HFF-Myc (cell line): ENCODE results near the gene UBE2QL1.

Source experiments
- DNase-seq: peaks from one replicate; pipeline ENCODE4 v3.0.0-alpha.2; 2011; ENCODE audit warnings: low read depth; ENCODE audit errors: extremely low read depth
- H3K4me3 ChIP-seq: replicated peaks from 2 replicates; pipeline ENCODE4 v1.5.1; 2011; ENCODE audit warnings: low read depth, mild to moderate bottlenecking, control low read depth, low read length
- TF ChIP-seq, protein P1 (sequence below): IDR thresholded peaks from 2 replicates; pipeline ENCODE4 v1.5.1; 2012; ENCODE audit warnings: mild to moderate bottlenecking, low read depth, low read length, control low read depth; ENCODE audit errors: missing control alignments

UBE2QL1 gene

DNA sequence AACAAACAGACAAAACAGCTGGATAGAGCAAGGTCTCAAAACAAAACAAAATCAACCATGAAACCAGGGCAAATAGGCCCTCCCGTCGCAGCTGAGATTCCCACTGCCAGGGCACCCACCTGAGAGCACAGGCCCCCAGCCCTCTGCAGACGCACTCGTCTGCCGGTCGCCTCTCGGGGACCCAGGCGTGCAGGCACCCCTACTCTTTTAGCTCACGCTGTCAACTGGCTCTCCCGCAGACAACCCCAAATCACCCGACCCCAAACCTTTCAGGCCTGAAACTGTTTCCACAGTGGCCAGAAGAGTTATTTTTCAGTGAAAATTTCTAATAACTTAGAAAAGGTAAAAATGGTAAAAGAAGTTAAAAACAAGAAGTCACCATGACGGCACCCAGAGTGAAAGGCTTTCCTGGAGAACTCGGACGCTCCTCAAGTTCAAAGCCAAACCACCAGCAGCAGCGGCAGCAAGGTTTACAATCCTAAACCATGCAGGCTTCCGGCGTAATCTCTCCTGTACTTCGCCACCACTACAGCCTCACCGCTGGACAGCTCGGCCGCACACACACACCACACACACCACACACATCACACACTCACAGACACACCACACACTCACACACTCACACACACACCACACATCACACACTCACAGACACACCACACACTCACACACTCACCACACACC is 1.9 kb upstream of the UBE2QL1 start:
- TF ChIP-seq, protein P1, sequence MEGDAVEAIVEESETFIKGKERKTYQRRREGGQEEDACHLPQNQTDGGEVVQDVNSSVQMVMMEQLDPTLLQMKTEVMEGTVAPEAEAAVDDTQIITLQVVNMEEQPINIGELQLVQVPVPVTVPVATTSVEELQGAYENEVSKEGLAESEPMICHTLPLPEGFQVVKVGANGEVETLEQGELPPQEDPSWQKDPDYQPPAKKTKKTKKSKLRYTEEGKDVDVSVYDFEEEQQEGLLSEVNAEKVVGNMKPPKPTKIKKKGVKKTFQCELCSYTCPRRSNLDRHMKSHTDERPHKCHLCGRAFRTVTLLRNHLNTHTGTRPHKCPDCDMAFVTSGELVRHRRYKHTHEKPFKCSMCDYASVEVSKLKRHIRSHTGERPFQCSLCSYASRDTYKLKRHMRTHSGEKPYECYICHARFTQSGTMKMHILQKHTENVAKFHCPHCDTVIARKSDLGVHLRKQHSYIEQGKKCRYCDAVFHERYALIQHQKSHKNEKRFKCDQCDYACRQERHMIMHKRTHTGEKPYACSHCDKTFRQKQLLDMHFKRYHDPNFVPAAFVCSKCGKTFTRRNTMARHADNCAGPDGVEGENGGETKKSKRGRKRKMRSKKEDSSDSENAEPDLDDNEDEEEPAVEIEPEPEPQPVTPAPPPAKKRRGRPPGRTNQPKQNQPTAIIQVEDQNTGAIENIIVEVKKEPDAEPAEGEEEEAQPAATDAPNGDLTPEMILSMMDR = no peak
- H3K4me3 ChIP-seq = no peak overlapping the region
- DNase-seq = no peak

DNA sequence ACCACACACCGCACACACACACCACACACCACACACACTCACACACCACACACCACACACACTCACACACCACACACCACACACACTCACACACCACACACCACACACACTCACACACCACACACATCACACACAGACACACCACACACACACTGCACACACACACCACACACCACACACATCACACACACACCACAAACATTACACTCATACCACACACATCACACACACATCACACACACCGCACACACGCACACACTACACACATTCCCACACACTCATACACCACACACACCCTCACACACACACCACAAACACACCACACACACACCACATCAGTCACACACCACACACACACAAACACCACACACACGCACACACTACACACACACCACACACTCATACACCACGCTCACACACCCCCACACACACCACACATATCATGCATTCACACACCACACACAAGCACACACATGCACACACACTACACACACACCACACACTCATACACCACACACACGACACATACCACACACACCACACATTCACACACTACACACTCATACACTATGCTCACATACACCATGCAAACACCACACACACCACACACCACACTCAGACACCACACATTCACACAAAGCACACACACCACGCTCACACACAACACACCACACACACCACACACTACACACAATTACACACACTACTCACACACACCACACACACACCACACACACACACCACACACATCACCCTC is 1.1 kb upstream of the UBE2QL1 start:
- no peak for DNase-seq
- H3K4me3 ChIP-seq = no peak overlapping the region
- TF ChIP-seq, protein P1 = no peak

DNA sequence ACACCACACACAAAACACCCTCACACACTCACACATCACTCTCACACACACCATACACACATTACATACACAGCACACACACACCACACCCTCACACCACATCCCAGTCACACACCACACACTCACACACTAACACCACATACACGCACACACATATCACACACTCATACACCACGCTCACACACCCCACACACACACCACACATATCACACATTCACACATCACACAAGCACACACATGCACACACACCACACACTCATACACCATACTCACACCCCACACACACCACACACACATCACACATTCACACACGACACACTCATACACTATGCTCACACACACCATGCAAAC is 543 bp upstream of the UBE2QL1 start:
- DNase-seq = no peak
- TF ChIP-seq, protein P1 = no peak
- no peak overlapping the region for H3K4me3 ChIP-seq

DNA sequence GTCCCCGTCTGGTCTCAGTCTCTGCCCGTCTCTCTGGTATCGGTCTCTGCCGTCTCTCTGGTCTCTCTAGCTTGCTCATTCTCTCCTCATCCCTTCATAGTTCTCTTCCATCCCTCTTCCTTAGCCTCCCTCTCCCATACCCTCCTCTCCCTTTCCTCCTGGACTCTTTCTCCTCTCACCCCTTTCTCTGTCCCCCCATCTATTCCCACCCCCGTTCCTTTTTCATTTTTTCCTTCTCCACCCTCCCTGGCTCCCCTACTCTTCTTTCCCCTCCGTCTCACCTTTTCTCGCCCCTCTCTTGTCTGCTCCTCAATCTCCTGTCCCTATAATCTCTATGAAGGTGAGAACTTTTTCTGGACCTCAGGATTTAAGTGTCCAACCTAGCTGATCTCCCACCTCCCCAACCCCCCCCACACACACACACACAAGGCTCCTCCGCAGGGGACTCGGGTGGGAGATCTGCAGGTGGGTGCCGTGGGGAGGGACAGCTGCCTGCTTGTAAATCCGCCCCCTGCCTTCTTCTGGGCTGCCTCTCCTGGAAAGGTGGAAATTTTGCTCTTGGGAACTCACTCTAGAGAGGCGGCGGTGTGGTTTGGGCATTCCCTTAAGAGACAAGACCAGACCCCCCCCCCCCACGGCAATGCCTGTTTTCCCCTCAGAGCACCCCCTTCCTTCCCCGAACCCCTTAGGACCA is 953 bp downstream of the UBE2QL1 start:
- DNase-seq = no peak
- H3K4me3 ChIP-seq = no peak overlapping the region
- TF ChIP-seq, protein P1 = no peak

DNA sequence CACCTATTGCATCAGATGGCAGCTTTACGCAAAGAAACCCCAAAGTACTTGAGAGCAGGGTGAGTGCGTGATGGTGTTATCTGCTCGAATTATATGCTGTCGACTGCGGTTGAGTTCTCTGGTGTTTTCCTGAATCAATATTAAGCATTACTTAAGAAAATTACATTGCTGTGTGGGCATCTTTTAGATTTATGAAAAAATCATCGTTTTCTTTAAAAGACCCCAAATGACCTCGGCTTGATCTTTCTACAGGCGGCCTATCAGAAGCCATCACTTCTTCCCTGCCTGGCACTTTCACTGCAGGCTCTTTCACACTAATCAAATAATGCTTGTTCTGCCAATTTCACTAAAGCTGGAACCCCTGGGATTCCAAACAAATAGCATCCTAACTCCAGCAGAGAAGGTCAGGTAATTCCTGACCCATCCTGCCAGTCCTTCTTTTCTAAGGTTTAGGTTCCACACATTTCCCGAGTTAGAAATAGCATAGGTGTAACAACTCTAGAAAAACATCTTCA is 1.7 kb downstream of the UBE2QL1 start:
- no peak for DNase-seq
- TF ChIP-seq, protein P1 = no peak
- H3K4me3 ChIP-seq = no peak overlapping the region

DNA sequence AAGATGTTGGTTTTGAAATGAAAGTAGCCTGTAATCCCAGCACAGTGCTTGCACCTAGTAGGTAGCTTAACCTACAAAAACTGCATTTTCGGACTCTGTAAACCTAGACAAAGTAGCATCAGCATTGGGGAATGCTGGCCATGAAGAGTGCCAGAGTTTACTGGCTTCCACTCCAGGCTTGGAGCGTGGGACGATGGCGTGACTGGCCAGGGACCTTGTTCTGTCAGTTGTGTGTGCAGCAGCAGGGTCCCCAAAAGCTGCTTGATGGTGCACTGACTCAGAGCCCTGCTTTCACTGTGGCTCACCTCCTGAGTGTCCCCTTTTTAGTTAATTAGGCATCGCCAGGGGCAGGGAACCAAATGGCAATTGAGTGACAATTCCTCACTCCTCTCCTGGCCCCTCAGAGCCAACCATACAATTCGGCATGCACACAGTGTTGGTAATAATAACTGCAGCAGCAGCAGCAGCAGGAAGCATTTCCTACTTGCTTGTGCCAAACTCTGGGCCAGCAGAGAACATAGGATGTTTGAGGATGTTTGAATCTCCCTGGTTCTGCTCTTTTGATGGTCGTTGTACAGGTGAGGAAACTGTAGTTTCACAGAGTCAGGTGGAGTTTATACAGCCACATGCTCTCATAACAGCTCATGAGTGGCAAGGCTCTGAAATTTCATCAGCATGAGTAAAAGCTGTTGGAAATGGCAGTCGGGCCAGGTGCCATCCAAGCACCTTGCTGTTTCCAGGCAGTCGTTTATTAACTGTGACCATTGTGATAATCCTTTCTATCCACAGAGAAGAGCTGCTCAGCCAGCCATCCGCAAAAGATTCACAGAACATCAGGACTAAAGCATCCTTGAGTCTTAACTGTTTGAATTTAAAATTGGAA is 4.2 kb downstream of the UBE2QL1 start:
- TF ChIP-seq, protein P1 = no peak
- no peak overlapping the region for H3K4me3 ChIP-seq
- DNase-seq = no peak
